ENCODE measurements around the gene ANO6.

- TF ChIP-seq, protein P1, sequence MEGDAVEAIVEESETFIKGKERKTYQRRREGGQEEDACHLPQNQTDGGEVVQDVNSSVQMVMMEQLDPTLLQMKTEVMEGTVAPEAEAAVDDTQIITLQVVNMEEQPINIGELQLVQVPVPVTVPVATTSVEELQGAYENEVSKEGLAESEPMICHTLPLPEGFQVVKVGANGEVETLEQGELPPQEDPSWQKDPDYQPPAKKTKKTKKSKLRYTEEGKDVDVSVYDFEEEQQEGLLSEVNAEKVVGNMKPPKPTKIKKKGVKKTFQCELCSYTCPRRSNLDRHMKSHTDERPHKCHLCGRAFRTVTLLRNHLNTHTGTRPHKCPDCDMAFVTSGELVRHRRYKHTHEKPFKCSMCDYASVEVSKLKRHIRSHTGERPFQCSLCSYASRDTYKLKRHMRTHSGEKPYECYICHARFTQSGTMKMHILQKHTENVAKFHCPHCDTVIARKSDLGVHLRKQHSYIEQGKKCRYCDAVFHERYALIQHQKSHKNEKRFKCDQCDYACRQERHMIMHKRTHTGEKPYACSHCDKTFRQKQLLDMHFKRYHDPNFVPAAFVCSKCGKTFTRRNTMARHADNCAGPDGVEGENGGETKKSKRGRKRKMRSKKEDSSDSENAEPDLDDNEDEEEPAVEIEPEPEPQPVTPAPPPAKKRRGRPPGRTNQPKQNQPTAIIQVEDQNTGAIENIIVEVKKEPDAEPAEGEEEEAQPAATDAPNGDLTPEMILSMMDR (conservative IDR thresholded peaks at IDR 0.05): no peak
- TF ChIP-seq ZFX (IDR thresholded peaks at IDR 0.05): no peak
Observed at GRCh38 chr12:45342171-45342570, 126.3 kb downstream of the ANO6 start.
